ENCODE measurements around the gene CAND1. TPM values are rescaled to one million over a fixed set of nuclear protein-coding genes. Genes with fewer than 3 reads are reported as not detected.

CAND1 gene
- total RNA-seq, 1 experiment from 2014 or later: 236 TPM

- no peaks in the 10 kb centered on the region; the same call in 1 of the 2 replicates for H3K27me3 Mint-ChIP-seq (ENCODE audit: low read depth)
- no peak for ATAC-seq
- H3K4me1 Mint-ChIP-seq: no peaks in the 10 kb centered on the region
- no peaks in the 10 kb centered on the region for H3K36me3 Mint-ChIP-seq
- H3K27ac Mint-ChIP-seq: no peak overlapping the region
- ChIA-PET CTCF (no interaction called here), POLR2A (no interaction called here)
- TF ChIP-seq CTCF (IDR thresholded peaks at IDR 0.05) (no peak), ZNF121 (CRISPR knock-in tag; IDR thresholded peaks at IDR 0.05) (no peak), GRHL2 (CRISPR knock-in tag; IDR thresholded peaks at IDR 0.05; ENCODE audit: insufficient replicate concordance, severe bottlenecking) (no peak), E2F1 (CRISPR knock-in tag; IDR thresholded peaks at IDR 0.05) (no peak), AFF4 (CRISPR knock-in tag; IDR thresholded peaks at IDR 0.05; ENCODE audit: borderline replicate concordance) (no peak), ATF6 (CRISPR knock-in tag; IDR thresholded peaks at IDR 0.05) (no peak), NR1H2 (CRISPR knock-in tag; IDR thresholded peaks at IDR 0.05) (no peak), NR2C2 (CRISPR knock-in tag; IDR thresholded peaks at IDR 0.05) (no peak), CBFB (CRISPR knock-in tag; IDR thresholded peaks at IDR 0.05; ENCODE audit: low read depth) (no peak), SOX15 (CRISPR knock-in tag; IDR thresholded peaks at IDR 0.05) (no peak), NR3C1 (CRISPR knock-in tag; conservative IDR thresholded peaks at IDR 0.05; ENCODE audit: low read depth) (no peak)
- no peak overlapping the region for H3K4me3 Mint-ChIP-seq
- no peak for DNase-seq (ENCODE audit: low spot score)
- no peaks in the 10 kb centered on the region for H3K9me3 Mint-ChIP-seq
Observed at GRCh38 chr12:67331123-67331522, 62.0 kb downstream of the CAND1 start.

GRCh38 chr12:67331828-67332227 is 62.7 kb downstream of the CAND1 start:
- Mint-ChIP-seq H3K27ac (no peak overlapping the region), H3K4me1 (no peaks in the 10 kb centered on the region), H3K27me3 (ENCODE audit: low read depth) (no peaks in the 10 kb centered on the region; the same call in 1 of the 2 replicates), H3K4me3 (no peak overlapping the region), H3K36me3 (no peaks in the 10 kb centered on the region), H3K9me3 (no peaks in the 10 kb centered on the region)
- ATAC-seq: no peak
- TF ChIP-seq ZNF423 (CRISPR knock-in tag; IDR thresholded peaks at IDR 0.05) (no peak), TP53 (CRISPR knock-in tag; IDR thresholded peaks at IDR 0.05) (no peak), ZNF281 (CRISPR knock-in tag; IDR thresholded peaks at IDR 0.05) (no peak), ZNF121 (CRISPR knock-in tag; IDR thresholded peaks at IDR 0.05) (no peak), MXD4 (CRISPR knock-in tag; IDR thresholded peaks at IDR 0.05; ENCODE audit: borderline replicate concordance) (no peak), TCF7 (CRISPR knock-in tag; IDR thresholded peaks at IDR 0.05; ENCODE audit: low read depth) (no peak)
- ChIA-PET CTCF (no interaction called here), POLR2A (no interaction called here)
- DNase-seq (ENCODE audit: low spot score): no peak

Measured in WTC11 (cell line).